KOPT-K1 (cell line): Measurements from ENCODE around the gene DENND5B.
"Not testable (repeated sequence)": the region's sequence is repeated elsewhere in the genome, so short reads cannot be mapped to it uniquely, and the experiment has no call there.

ENCODE experiments used
- H3K27ac ChIP-seq: fragments of 200-600 bp; sonication (generic); 2 replicates; pipeline ENCODE4 v1.5.1; 2016; ENCODE audit warnings: antibody characterized with exemption, mild to moderate bottlenecking, low read depth, low read length; ENCODE audit not compliant: poor library complexity, severe bottlenecking
- H3K36me3 ChIP-seq: fragments of 200-600 bp; sonication (generic); 2 replicates; pipeline ENCODE4 v1.5.1; 2017; ENCODE audit warnings: antibody characterized with exemption, mild to moderate bottlenecking, low read length, moderate library complexity; ENCODE audit not compliant: insufficient read depth
- H3K9me3 ChIP-seq: fragments of 200-600 bp; sonication (generic); 2 replicates; pipeline ENCODE4 v1.5.1; 2017; ENCODE audit warnings: antibody characterized with exemption, low read length, mild to moderate bottlenecking; ENCODE audit not compliant: insufficient read depth, poor library complexity, severe bottlenecking

The DENND5B gene

DNA sequence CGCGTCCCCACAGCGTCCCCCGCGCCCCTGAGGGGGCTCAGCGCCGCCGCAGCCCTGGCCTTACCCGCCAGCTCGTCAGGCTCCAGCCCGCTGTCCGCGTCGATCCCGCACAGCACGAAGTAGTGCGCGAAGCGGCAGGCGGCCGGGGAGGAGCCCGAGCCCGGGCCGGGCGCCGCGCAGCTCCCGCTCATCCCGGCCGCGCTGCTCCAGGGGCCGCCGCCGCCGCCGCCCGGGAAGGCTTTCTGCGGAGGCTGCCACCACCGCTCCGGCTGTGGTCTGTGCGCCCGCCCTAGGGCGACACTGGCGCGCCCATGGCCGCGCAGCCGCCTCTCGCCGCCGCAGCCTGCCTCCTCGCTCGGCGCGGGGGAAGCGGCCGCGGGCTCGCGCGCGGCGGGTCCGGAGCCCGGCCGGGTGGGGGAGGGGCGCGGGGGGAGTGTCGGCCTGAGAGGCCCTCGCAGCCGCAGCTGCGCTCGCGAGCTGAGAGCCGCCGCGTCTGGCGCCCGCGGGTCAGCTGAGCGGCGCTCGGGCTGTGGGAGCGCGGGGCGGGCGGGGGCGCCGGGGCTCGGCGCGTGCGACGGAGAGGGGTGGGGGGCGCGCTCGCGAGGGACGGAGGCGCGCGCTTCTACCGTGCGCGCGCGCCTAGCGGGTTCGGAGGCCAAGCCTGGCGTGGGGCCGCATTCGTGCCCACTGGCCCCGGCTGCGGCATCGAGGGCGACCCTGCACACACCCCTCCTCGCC lies at the start of gene DENND5B:
Gene DENND5B (minus strand): TSS at position 495 of the 738 bp plus-strand sequence. CDS start 304 bp downstream, at position 191.
- Histone ChIP-seq H3K36me3 (no peaks in the 10 kb centered on the region), H3K27ac (no peak within 1 kb of the TSS)

DNA sequence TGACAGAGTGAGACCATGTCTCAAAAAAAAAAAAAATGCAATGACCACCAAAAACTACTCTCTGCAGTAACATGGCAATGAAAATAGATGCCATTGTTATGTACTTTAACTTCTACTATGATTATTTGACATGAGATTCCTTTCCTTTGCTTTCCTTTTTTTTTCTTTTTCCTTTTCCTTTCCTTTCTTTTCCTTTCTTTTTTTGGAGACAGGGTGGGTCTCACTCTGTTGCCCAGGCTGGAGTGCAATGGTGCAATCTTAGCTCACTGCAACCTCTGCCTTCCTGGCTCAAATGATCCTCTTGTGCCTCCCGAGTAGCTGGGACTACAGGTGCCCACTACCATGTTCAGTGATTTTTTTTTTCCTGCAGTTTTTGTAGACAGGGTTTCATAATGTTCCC lies 43.7 kb upstream of the DENND5B start:
- H3K36me3 ChIP-seq: no peaks in the 10 kb centered on the region
- no peaks in the 10 kb centered on the region for H3K9me3 ChIP-seq
- no peak overlapping the region for H3K27ac ChIP-seq

More for the DNA sequence above, at the start of gene DENND5B:
- no peaks in the 10 kb centered on the region for H3K9me3 ChIP-seq

DNA sequence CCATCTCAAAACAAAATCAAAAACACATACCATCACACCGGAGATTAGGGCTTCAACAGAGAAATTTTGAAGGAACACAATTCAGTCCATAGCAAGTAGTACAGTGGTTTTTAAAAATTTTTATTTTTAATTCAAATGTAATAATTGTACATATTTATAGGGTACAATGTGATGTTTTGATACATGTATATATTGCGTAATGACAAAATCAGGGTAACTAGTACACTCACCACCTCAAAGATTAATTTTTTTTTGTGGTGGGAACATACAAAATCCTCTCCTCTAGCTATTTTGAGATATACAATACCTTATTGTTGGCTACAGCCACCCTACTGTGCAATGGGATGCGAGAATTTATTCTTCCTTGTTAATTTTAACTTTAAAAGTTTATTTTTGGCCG lies 42.5 kb upstream of the DENND5B start:
- no peaks in the 10 kb centered on the region for H3K36me3 ChIP-seq
- no peak overlapping the region for H3K27ac ChIP-seq
- no peaks in the 10 kb centered on the region for H3K9me3 ChIP-seq

DNA sequence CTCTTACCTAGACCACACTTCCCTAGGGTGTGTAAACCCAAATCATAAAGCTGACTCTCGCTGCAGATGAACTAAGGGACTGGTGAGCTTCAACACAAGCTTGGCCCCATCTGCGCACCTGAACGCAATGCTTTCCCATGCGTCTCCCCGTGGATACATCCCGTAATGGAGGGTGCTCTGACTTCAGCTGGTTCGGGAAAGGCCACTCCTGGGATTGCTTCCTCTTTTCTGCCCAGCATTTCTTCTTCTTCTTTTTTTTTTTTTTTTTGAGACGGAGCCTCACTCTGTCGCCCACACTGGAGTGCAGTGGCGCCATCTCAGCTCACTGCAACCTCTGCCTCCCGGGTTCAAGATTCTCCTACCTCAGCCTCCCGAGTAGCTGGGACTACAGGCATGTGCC lies 40.9 kb upstream of the DENND5B start:
- H3K9me3 ChIP-seq: no peaks in the 10 kb centered on the region
- H3K36me3 ChIP-seq: no peaks in the 10 kb centered on the region
- no peak overlapping the region for H3K27ac ChIP-seq

DNA sequence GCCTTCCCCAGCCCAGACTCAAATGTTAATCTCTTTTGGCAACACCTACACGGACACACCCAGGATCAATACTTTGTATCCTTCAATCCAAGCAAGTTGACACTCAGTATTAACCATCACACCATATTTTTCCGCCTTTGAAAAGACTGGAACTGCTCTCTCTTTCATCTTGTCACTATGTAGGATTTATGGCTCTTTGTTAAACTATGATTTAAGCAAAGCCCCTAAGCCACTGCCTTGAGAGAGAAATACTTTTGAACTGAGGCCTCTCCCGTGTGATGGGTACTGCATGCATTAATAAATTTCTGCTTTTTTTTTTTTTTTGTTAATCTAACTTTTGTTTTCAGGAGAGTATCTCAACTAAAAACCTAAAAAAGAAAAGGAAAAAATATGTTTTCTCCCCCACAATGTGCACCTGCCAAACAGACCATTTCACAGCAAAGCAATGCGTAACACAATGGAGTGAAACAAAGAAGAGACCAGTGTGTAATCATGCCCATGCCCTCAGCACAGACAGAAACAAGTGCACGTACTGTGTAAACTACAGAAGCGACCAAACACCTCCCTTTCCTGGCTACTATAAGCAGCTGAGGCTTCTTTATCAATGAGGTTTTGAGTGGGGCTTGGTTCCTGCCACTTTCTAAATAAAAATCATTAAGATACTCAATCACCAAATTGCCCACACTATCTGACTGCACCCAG lies 40.2 kb upstream of the DENND5B start:
- H3K9me3 ChIP-seq: no peaks in the 10 kb centered on the region
- H3K27ac ChIP-seq: no peak overlapping the region
- no peaks in the 10 kb centered on the region for H3K36me3 ChIP-seq

DNA sequence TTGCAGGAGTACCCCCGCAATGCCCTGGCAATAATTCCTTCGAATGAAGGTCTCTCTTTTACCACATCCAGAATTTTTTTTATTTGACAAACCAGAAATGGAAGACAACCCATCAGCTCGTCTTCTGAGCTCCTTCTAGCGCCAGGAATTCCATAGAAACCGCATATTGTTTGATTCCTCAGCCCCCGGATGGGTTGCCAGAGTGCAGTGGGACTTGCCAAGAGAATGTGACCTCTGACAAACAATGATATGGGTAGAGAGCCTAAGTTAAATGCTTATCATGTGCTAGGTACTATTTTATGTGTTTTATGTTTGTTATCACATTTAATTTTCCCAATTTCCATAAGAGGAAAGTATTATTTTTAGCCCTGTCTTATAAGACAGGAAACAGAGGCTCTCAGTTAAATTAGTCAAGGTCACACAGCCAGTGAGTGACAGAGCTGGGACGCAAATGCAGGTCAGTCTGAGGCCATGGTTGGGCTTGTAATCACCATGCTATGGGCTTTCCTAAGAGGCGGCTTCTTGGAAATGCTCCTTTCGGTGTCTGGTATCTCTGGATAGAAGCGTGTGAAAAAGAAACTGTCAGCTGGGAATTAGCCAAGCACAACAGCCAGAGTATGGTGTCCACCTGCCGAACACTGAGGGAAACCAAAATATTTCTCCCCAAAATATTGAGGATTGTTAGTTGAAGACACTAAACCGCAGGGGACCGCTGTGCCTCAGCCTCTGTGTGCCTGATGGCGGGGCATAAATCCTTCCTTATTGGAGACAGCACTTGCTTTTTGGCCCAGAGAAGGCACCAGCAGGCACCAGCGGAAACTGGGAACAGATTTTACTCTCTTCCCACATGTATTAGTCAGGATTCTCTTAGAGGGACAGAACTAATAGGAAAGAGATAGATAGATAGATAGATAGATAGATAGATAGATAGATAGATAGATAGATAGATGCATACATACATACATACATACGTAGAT lies 39.1 kb upstream of the DENND5B start:
- Histone ChIP-seq H3K27ac (no peak overlapping the region), H3K9me3 (no peaks in the 10 kb centered on the region), H3K36me3 (no peaks in the 10 kb centered on the region)

DNA sequence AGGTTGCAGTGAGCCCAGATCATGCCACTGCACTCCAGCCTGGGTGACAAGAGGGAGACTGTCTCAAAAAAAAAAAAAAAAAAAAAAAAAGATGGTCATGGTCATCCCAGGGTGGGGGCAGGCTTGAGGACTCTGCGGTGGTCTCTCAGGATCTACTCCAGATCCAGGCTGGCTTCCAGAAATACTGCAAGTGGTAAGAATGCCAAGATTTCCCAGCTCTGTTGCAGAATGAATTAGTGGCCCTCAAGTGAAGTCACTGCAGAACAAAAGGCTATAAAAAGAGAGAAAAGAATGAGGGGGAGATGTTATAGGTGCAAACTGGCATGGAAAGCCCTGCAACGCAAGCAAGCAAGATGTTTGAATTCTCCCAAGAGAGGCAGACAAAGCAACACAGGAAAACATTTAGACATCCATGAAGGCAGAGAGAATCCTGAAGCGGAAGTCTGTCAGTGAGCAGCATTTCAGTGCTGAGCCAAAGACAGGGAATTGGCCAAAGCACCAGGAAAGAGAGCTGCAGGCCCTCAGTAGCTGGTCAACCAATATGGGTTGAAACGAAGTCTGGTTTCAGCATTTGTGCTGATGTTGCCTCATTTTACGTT lies 36.6 kb upstream of the DENND5B start:
- no peaks in the 10 kb centered on the region for H3K9me3 ChIP-seq
- H3K27ac ChIP-seq: no peak overlapping the region
- H3K36me3 ChIP-seq: no peaks in the 10 kb centered on the region

DNA sequence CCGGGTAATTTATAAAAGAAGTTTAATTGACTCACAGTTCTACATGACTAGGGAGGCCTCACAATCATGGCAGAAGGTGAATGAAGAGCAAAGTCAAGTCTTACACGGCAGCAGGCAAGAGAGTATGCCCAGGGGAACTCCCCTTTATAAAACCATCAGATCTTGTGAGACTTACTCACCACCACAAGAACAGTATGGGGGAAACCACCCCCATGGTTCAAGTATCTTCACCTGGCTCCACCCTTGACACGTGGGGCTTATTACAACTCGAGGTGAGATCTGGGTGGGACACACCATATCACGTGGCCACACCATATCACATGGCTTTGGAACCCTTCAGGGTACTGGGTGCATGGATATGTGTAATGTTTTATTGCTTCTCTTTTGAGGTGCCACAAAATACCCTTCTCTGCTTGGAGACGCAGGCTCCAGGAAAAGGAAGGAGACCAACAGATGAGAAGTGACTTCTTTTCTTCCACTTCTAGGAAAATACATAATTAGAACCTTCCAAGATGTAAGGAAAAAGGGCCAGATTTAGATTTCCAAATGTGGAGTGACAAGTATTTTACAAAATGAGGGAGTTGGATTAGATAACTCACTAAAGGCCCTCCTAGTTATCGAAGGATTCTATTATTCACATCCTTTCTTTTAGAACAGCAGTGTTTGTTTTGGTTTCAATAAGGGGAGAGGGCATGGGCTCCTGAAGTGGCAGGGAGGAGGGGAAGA lies 35.5 kb upstream of the DENND5B start:
- Histone ChIP-seq H3K36me3 (no peaks in the 10 kb centered on the region), H3K27ac (no peak overlapping the region), H3K9me3 (no peaks in the 10 kb centered on the region)

DNA sequence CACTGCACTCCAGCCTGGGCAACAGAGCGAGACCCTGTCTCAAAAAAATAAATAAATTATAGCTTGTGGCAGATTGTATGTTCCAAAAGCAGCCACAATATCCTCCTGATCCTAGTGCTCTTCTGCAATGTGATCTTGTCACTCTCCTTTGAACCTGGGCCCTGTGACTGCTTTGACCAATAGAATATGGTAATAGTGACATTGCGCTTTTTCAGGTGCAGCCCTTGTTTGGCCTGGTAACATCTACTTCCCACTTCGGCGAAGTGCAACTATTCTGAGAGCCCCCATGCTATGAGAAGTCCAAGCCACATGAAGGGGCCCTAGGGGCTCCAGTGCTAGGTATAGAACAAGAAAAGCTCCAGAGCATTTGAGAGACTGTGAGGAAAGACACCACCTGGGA lies 31.1 kb upstream of the DENND5B start:
- Histone ChIP-seq H3K36me3 (no peaks in the 10 kb centered on the region), H3K27ac (no peak overlapping the region), H3K9me3 (no peaks in the 10 kb centered on the region)

DNA sequence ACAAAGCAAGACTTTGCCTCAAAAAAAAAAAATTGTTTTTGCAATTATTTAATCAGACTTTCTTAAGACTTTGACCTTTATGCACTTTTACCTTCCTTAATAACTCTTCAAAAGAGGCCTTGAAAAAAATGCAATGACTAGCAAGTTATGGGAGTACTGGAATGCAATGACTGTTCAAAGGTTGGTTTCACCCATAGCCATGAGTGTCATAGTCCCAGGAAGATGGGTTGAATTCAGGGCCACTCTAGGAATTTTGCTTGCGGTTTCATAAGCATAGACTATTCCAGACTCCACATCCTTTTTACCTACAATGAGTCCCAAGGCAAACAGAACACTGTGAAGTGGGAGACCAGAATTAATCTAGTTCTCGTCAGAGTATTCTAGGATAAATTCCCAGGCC lies 29.4 kb upstream of the DENND5B start:
- no peaks in the 10 kb centered on the region for H3K9me3 ChIP-seq
- no peaks in the 10 kb centered on the region for H3K36me3 ChIP-seq
- no peak overlapping the region for H3K27ac ChIP-seq

DNA sequence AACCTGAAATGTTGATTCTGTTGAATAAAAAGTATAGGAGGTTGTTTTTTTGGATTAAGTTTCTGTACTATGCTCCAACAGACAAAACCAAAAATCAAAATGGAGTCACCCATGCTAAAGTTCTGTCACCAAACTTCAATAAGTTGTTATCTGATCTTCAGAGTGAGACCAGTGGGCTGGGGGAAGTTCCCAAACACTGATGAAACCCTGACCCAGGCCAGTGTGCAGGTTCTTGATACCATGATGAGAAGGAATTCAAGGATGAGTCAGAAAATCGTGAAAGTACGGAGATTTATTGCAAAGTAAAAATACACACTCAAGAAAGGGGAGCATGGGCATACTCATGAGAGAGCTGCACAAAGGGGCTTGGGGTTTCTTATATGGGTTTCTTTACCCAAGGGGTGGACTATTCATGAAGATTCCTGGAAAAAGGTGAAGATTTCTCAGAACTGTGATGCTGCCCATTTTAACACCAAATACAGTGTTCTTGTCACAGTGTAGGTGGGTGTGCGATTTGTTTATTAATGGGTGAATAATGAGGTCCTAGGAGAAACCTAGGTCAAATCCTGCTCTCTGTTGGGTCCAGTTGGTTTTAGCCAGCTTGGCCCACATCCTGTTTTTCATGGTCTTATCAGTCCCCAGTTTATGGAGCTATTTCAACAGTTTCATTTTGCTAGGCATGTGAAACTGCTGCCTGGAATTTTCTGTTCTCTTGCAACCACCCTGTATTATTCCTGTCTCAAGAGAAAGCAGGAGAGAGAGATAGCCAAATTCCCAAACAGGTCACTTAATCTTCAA lies 27.5 kb upstream of the DENND5B start:
- Histone ChIP-seq H3K36me3 (no peaks in the 10 kb centered on the region), H3K27ac (no peak overlapping the region), H3K9me3 (no peaks in the 10 kb centered on the region)

DNA sequence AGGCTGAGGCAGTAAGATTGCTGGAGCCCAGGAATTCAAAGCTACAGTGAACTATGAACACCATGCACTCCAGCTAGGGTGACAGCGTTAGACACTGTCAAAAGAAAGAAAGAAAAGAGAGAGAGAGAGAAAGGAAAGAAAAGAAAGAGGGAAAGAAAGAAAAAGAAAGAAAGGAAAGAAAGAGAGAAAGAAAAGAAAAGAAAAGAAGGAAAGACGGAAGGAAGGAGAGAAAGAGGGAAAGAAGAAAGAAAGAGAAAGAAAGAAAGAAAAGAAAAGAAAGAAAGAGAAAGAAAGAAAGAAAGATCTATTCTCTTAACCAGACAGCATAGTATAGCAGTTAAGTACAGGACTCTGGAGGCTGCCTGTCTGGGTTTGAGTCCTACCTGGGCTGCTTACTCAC lies 21.9 kb upstream of the DENND5B start:
- no peak overlapping the region for H3K27ac ChIP-seq
- peaks cover 6% of the 10 kb centered on the region for H3K9me3 ChIP-seq
- no peaks in the 10 kb centered on the region for H3K36me3 ChIP-seq

DNA sequence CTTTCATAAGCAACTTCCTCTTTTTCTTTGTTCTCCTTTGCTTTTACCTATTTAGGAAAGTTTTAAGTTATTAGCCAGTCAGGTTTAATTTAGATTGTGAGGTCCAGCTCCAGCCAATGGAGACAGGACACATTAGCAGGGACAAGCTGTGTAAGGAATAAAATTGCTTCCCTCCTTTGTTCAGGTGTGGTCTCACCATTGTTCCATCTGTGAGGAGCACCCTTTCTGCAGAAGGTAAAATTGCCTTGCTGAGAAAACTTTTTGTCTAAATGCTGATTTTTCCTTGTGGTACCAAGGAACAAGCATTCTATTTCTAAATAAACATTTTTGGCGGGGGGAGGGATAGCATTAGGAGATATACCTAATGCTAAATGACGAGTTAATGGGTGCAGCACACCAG lies 17.4 kb upstream of the DENND5B start:
- peaks cover 12% of the 10 kb centered on the region for H3K9me3 ChIP-seq
- not testable (repeated sequence) for H3K27ac ChIP-seq

DNA sequence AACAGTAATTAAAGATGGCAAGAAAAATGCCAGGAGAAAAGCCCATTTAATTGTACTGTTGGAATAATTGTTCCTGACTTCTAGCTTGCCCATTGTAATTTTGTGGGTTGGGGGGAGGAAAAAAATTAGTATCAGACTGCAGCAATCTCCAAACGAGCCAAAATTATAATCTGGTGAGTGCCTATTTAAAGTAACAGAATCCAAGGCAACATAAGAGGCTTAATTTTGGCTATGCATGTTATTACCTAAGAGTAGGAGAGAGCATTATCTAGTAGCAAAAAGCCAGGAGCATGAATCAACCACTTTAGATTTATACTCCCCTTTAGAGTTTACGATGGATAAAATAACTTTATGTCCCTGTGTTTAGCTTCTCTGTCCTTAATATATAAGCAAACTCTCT lies 14.6 kb upstream of the DENND5B start:
- Histone ChIP-seq H3K27ac (no peak overlapping the region), H3K9me3 (peaks cover 12% of the 10 kb centered on the region), H3K36me3 (no peaks in the 10 kb centered on the region)

More for the DNA sequence above, 17.4 kb upstream of the DENND5B start:
- H3K36me3 ChIP-seq: not testable (repeated sequence)
